B cell (primary cell): Measurements from ENCODE around the gene ELMO1. TPM values are rescaled to one million over a fixed set of nuclear protein-coding genes. Genes with fewer than 3 reads are reported as not detected.

Experiments
- ATAC-seq: fragments of 200-7000 bp; cut with Tn5 transposase; one replicate; pipeline ENCODE4 v1.10.0; 2021; ENCODE audit warnings: low read depth, mild to moderate bottlenecking, moderate number of reproducible peaks, moderate library complexity
- CTCF ChIA-PET: fragments of 350-600 bp; sonication (Branson Sonifier 250); formaldehyde crosslinking; loops from one replicate; lab custom pipeline; 2021; ENCODE audit warnings: antibody characterized with exemption, inconsistent platforms; lab: Charles Lee
- POLR2A ChIA-PET: fragments of 350-600 bp; sonication (Branson Sonifier 250); formaldehyde crosslinking; loops from one replicate; lab custom pipeline; 2021; ENCODE audit warnings: antibody characterized with exemption; lab: Charles Lee
- DNase-seq: peaks from one replicate; pipeline ENCODE4 v3.0.0; 2013
- H2AFZ ChIP-seq: 2 replicates; pipeline ENCODE4 v1.6.1; 2012; ENCODE audit warnings: mild to moderate bottlenecking, low read depth, low read length; ENCODE audit not compliant: insufficient read depth, poor library complexity, severe bottlenecking
- H3K27ac ChIP-seq, 2 donors: 1 replicate in 1 of 2; 2 replicates in 1 of 2; pipeline ENCODE4 v1.5.1; 2012 to 2013; ENCODE audit warnings: low read length in 2 of 2, mild to moderate bottlenecking in 2 of 2, moderate library complexity in 1 of 2
- H3K27me3 ChIP-seq, 4 experiments: fragments of 200-600 bp in 1 of 4; sonication (generic) in 1 of 4; replicated peaks in 1 of 4; 1 replicate in 2 of 4; 2 replicates in 2 of 4; pipeline versions ENCODE4 v1.6.1 to v1.7.0; 2013 to 2016; ENCODE audit warnings: low read length in 3 of 4, mild to moderate bottlenecking in 2 of 4, mixed read lengths in 1 of 4, moderate library complexity in 1 of 4; ENCODE audit not compliant: insufficient read depth in 4 of 4, control insufficient read depth in 3 of 4; ENCODE audit errors: control extremely low read depth in 1 of 4
- H3K36me3 ChIP-seq, 2 experiments: replicated peaks in 1 of 2; 1 replicate in 1 of 2; 2 replicates in 1 of 2; pipeline versions ENCODE4 v1.6.1 to v1.7.1; 2013; ENCODE audit warnings: low read length in 1 of 2; ENCODE audit not compliant: insufficient read depth in 2 of 2, control insufficient read depth in 1 of 2; ENCODE audit errors: control extremely low read depth in 1 of 2, extremely low read depth in 1 of 2
- H3K4me1 ChIP-seq, 2 donors: fragments of 200-600 bp in 1 of 2; sonication (generic) in 1 of 2; 1 replicate in 1 of 2; 2 replicates in 1 of 2; pipeline versions ENCODE4 v1.5.1 to v1.6.1; 2013 to 2017; ENCODE audit warnings: low read length in 2 of 2; ENCODE audit not compliant: control insufficient read depth in 2 of 2, insufficient read depth in 2 of 2
- H3K4me2 ChIP-seq: replicated peaks from 2 replicates; pipeline ENCODE3; 2012; ENCODE audit warnings: mild to moderate bottlenecking, low read depth, low read length; ENCODE audit not compliant: poor library complexity, severe bottlenecking
- H3K4me3 ChIP-seq, 5 experiments: fragments of 200-600 bp in 1 of 5; sonication (generic) in 1 of 5; 1 replicate in 3 of 5; 2 replicates in 2 of 5; pipeline versions ENCODE4 v1.5.1 to v1.7.0; 2011 to 2016; ENCODE audit warnings: low read length in 4 of 5, mild to moderate bottlenecking in 4 of 5, low read depth in 2 of 5, control low read depth in 1 of 5, moderate library complexity in 1 of 5; ENCODE audit not compliant: insufficient read depth in 1 of 5; ENCODE audit errors: control extremely low read depth in 1 of 5, extremely low read depth in 1 of 5
- H3K79me2 ChIP-seq: fragments of 200-600 bp; sonication (generic); one replicate; pipeline ENCODE4 v1.6.0; 2016; ENCODE audit warnings: low read length; ENCODE audit not compliant: control insufficient read depth, insufficient read depth
- H3K9ac ChIP-seq: fragments of 200-600 bp; sonication (generic); 2 replicates; pipeline ENCODE4 v1.6.1; 2017; ENCODE audit warnings: mild to moderate bottlenecking, low read length, moderate library complexity
- H3K9me3 ChIP-seq, 3 donors: one replicate each; pipeline versions ENCODE4 v1.6.1 to v1.7.1; 2013; ENCODE audit warnings: low read length in 2 of 3; ENCODE audit not compliant: control insufficient read depth in 2 of 3, insufficient read depth in 1 of 3; ENCODE audit errors: control extremely low read depth in 1 of 3
- H4K20me1 ChIP-seq: 2 replicates; pipeline ENCODE4 v1.6.0; 2012; ENCODE audit warnings: mild to moderate bottlenecking, low read length; ENCODE audit not compliant: insufficient read depth, control insufficient read depth, poor library complexity, severe bottlenecking
- H3K27ac Mint-ChIP-seq: one replicate; pipeline ENCODE4 v1.8.0; 2021; ENCODE audit warnings: mixed read lengths
- H3K27me3 Mint-ChIP-seq: one replicate; pipeline ENCODE4 v1.8.0; 2021; ENCODE audit warnings: mixed read lengths
- H3K4me1 Mint-ChIP-seq: one replicate; pipeline ENCODE4 v1.8.0; 2021; ENCODE audit warnings: mixed read lengths
- H3K4me3 Mint-ChIP-seq: one replicate; pipeline ENCODE4 v1.8.0; 2021; ENCODE audit warnings: mixed read lengths
- H3K9me3 Mint-ChIP-seq: one replicate; pipeline ENCODE4 v1.8.0; 2022; ENCODE audit warnings: mixed read lengths; ENCODE audit not compliant: insufficient read depth
- CTCF ChIP-seq: fragments of 200-600 bp; IDR thresholded peaks from one replicate; pipeline ENCODE4 v1.8.0; 2022; ENCODE audit warnings: antibody characterized with exemption, mild to moderate bottlenecking
- EZH2 ChIP-seq: IDR thresholded peaks from 2 replicates; pipeline ENCODE4 v1.6.1; 2012; ENCODE audit warnings: borderline replicate concordance, low read depth, mild to moderate bottlenecking, moderate library complexity, low read length; ENCODE audit not compliant: insufficient read depth, poor library complexity, severe bottlenecking
- WGBS: methylation state at CpG from one replicate; pipeline ENCODE4 v1.1.5; 2013; ENCODE audit warnings: missing lambda C conversion rate; ENCODE audit not compliant: insufficient coverage; 5-methylcytosine and 5-hydroxymethylcytosine counted together
- intact Hi-C: fragments of 100-400 bp; cut with micrococcal nuclease; formaldehyde crosslinking; loops from one replicate; pipeline ENCODE4 v1.10.0; 2022
- polyA plus RNA-seq: library from polyadenylated mRNA; depleted of rRNA; stranded (reverse); fragments of >200 nt; gene quantifications from 2 replicates; pipeline ENCODE4 v1.2.3, GENCODE V29; 2012
- total RNA-seq, 2 donors: library from RNA; stranded (reverse); fragments of 120-200 nt in 1 of 2; gene quantifications; 1 replicate in 1 of 2; 2 replicates in 1 of 2; pipeline versions ENCODE4 v1.2.3 to v1.2.4, GENCODE V29; 2013 to 2022

The ELMO1 gene
- total and polyA plus RNA-seq, 2 donors (not counting 1 experiment from before 2014, with no cell fraction given) = 44.7 to 177 TPM

GRCh38 chr7:37285706-37286453, 162.8 kb downstream of the ELMO1 start:
- Histone ChIP-seq H2AFZ (no peak overlapping the region), H4K20me1 (peaks cover 62% of the 10 kb centered on the region), H3K4me3 (no peak overlapping the region), H3K9ac (no peak overlapping the region), H3K4me1 (peaks cover 21 to 25% of the 10 kb centered on the region in 2 donors), H3K79me2 (peaks cover 65% of the 10 kb centered on the region), H3K9me3 (no peaks in the 10 kb centered on the region), H3K4me2 (no peak overlapping the region), H3K27ac (no peak overlapping the region), H3K36me3 (no peaks in the 10 kb centered on the region), H3K27me3 (no peaks in the 10 kb centered on the region)
- DNase-seq (peak; percentile 12), ATAC-seq (no peak)
- intact Hi-C loops = loop anchor here (2.0 kb wide), 1 partner anchor 163 kb away; the partner anchor contains the start of gene ELMO1
- CTCF ChIA-PET = interaction anchor here (0.7 to 8.8 kb wide), 18 partner anchors 9 to 211 kb away, joined by 3 to 208 read pairs (median 6); no protein-coding TSS in a partner anchor
- no CpG with 5 or more reads among the region's 5 CpGs for WGBS
- Mint-ChIP-seq H3K9me3 (no peaks in the 10 kb centered on the region), H3K27ac (peak overlapping the region; percentile 34), H3K27me3 (no peaks in the 10 kb centered on the region), H3K4me3 (no peak overlapping the region), H3K4me1 (peaks cover 50% of the 10 kb centered on the region)
- TF ChIP-seq CTCF (no peak), EZH2 (no peak)
- POLR2A ChIA-PET = interaction anchor here (0.6 to 0.7 kb wide), 2 partner anchors 29 to 162 kb away, joined by 3 to 6 read pairs; no protein-coding TSS in a partner anchor

DNA sequence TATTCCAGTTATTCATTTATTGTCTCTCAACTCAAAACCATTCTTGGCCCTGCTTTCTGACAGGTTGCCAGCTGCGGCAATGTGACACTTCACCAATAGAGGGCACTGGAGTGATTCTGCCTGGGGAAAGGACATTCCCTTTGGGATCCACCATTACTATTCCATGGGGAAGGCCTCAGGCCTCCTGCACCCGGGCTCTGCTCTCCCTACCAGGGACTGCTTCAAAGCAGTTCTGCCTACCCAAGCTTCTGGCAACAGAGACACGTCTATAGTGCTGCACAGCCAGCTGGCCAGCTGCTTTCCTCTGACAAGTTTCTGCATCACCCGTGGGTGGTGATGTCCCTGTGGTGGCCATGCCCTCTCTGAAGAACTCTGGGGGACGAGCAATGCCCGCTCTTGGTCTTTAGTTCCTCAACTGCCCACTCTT, 163.8 kb downstream of the ELMO1 start:
- ChIA-PET CTCF (interaction anchor here (0.6 to 8.8 kb wide), 33 partner anchors 10 to 917 kb away, joined by 3 to 208 read pairs (median 4); partner anchors contain the start of gene ELMO1), POLR2A (no interaction called here)
- H3K4me2 ChIP-seq = no peak overlapping the region
- no peaks in the 10 kb centered on the region for H3K36me3 ChIP-seq
- TF ChIP-seq CTCF (peak; percentile 81), EZH2 (no peak)
- no peak overlapping the region for H3K27ac ChIP-seq
- H2AFZ ChIP-seq = no peak overlapping the region
- H3K9ac ChIP-seq = no peak overlapping the region
- Mint-ChIP-seq H3K9me3 (no peaks in the 10 kb centered on the region), H3K4me3 (no peak overlapping the region), H3K4me1 (peaks cover 49% of the 10 kb centered on the region), H3K27me3 (no peaks in the 10 kb centered on the region), H3K27ac (peak overlapping the region; percentile 37)
- H4K20me1 ChIP-seq = peaks cover 63% of the 10 kb centered on the region
- 62% methylated on average over 5 of the region's 6 CpGs for WGBS
- intact Hi-C loops = loop anchor here (1.0 to 5.0 kb wide), 4 partner anchors 57 to 212 kb away; partner anchors contain the start of gene ELMO1
- peak; percentile 56 for DNase-seq
- H3K79me2 ChIP-seq = peaks cover 74% of the 10 kb centered on the region
- peaks cover 21 to 23% of the 10 kb centered on the region in 2 donors for H3K4me1 ChIP-seq
- no peaks in the 10 kb centered on the region for H3K27me3 ChIP-seq
- no peak overlapping the region for H3K4me3 ChIP-seq
- ATAC-seq = peak; percentile 39
- no peaks in the 10 kb centered on the region for H3K9me3 ChIP-seq
